GM23338 (cell line): ENCODE data around the gene CFAP70.

Experiments used
- CREB1 ChIP-seq: fragments of 250-450 bp; sonication (Bioruptor Pico); IDR thresholded peaks from 2 replicates; pipeline ENCODE4 v1.5.0; 2020; ENCODE audit warnings: low read depth, mild to moderate bottlenecking, moderate library complexity
- EZH2 ChIP-seq: fragments of 200-600 bp; sonication (generic); IDR thresholded peaks from one replicate; pipeline ENCODE4 v1.8.0; 2017; ENCODE audit warnings: antibody characterized with exemption, mild to moderate bottlenecking, low read depth; ENCODE audit not compliant: unreplicated experiment
- EZH2phosphoT487 ChIP-seq: fragments of 200-600 bp; sonication (generic); IDR thresholded peaks from one replicate; pipeline ENCODE4 v1.8.1; 2018; ENCODE audit warnings: antibody characterized with exemption; ENCODE audit not compliant: unreplicated experiment
- JUNB ChIP-seq: IDR thresholded peaks from one replicate; pipeline ENCODE4 v1.6.1; 2016; ENCODE audit warnings: antibody characterized with exemption; ENCODE audit not compliant: unreplicated experiment
- TF ChIP-seq, protein P1 (sequence below), 2 experiments: fragments of 200-600 bp in 1 of 2; sonication (generic) in 1 of 2; conservative IDR thresholded peaks; 2 replicates each; pipeline versions ENCODE4 v1.5.1 to v1.6.1; 2016 to 2017; ENCODE audit warnings: antibody characterized with exemption in 2 of 2, low read depth in 2 of 2, mild to moderate bottlenecking in 2 of 2, moderate library complexity in 1 of 2
- TF ChIP-seq, protein P2 (sequence below): IDR thresholded peaks from 2 replicates; pipeline ENCODE4 v1.6.1; 2016; ENCODE audit warnings: antibody characterized with exemption
- TF ChIP-seq, protein P3 (sequence below): IDR thresholded peaks from one replicate; pipeline ENCODE4 v1.6.1; 2018; ENCODE audit warnings: antibody characterized with exemption; ENCODE audit not compliant: unreplicated experiment

DNA sequence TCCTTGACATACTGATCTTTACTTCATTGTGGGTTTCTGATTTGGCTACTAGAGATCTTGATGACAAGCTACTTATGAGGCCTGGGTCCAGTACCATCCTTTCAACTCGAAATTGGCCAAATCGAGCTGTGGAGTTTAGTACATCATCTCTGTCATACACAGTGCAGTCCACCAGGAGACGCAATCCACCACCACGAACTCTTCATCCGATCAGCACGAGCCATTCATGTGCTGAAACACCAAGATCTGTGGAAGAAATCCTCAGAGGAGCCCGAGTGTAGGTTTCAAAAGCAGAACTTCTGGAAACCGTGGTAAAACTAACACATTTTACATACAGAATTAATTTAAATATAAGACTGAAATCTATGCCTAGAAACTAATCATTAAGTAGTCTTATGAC is 125.8 kb downstream of the CFAP70 start:
- TF ChIP-seq EZH2 (no peak), EZH2phosphoT487 (no peak), JUNB (no peak), CREB1 (CRISPR knock-in tag) (no peak)
- TF ChIP-seq, protein P1, sequence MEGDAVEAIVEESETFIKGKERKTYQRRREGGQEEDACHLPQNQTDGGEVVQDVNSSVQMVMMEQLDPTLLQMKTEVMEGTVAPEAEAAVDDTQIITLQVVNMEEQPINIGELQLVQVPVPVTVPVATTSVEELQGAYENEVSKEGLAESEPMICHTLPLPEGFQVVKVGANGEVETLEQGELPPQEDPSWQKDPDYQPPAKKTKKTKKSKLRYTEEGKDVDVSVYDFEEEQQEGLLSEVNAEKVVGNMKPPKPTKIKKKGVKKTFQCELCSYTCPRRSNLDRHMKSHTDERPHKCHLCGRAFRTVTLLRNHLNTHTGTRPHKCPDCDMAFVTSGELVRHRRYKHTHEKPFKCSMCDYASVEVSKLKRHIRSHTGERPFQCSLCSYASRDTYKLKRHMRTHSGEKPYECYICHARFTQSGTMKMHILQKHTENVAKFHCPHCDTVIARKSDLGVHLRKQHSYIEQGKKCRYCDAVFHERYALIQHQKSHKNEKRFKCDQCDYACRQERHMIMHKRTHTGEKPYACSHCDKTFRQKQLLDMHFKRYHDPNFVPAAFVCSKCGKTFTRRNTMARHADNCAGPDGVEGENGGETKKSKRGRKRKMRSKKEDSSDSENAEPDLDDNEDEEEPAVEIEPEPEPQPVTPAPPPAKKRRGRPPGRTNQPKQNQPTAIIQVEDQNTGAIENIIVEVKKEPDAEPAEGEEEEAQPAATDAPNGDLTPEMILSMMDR (conservative IDR thresholded peaks at IDR 0.05; ENCODE audit: low read depth in 2 of 2) = peak; percentile 45 to 62
- TF ChIP-seq, protein P2, sequence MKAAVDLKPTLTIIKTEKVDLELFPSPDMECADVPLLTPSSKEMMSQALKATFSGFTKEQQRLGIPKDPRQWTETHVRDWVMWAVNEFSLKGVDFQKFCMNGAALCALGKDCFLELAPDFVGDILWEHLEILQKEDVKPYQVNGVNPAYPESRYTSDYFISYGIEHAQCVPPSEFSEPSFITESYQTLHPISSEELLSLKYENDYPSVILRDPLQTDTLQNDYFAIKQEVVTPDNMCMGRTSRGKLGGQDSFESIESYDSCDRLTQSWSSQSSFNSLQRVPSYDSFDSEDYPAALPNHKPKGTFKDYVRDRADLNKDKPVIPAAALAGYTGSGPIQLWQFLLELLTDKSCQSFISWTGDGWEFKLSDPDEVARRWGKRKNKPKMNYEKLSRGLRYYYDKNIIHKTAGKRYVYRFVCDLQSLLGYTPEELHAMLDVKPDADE = no peak
- TF ChIP-seq, protein P3, sequence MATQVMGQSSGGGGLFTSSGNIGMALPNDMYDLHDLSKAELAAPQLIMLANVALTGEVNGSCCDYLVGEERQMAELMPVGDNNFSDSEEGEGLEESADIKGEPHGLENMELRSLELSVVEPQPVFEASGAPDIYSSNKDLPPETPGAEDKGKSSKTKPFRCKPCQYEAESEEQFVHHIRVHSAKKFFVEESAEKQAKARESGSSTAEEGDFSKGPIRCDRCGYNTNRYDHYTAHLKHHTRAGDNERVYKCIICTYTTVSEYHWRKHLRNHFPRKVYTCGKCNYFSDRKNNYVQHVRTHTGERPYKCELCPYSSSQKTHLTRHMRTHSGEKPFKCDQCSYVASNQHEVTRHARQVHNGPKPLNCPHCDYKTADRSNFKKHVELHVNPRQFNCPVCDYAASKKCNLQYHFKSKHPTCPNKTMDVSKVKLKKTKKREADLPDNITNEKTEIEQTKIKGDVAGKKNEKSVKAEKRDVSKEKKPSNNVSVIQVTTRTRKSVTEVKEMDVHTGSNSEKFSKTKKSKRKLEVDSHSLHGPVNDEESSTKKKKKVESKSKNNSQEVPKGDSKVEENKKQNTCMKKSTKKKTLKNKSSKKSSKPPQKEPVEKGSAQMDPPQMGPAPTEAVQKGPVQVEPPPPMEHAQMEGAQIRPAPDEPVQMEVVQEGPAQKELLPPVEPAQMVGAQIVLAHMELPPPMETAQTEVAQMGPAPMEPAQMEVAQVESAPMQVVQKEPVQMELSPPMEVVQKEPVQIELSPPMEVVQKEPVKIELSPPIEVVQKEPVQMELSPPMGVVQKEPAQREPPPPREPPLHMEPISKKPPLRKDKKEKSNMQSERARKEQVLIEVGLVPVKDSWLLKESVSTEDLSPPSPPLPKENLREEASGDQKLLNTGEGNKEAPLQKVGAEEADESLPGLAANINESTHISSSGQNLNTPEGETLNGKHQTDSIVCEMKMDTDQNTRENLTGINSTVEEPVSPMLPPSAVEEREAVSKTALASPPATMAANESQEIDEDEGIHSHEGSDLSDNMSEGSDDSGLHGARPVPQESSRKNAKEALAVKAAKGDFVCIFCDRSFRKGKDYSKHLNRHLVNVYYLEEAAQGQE = no peak
